Brain pericyte (primary cell): ENCODE data around the gene CCM2.
"Not testable (repeated sequence)": the region's sequence is repeated elsewhere in the genome, so short reads cannot be mapped to it uniquely, and the experiment has no call there.

Experiments
- DNase-seq: peaks from one replicate; pipeline ENCODE4 v3.0.0-alpha.2; 2012; ENCODE audit warnings: low read depth, low spot score

CCM2 gene

DNA sequence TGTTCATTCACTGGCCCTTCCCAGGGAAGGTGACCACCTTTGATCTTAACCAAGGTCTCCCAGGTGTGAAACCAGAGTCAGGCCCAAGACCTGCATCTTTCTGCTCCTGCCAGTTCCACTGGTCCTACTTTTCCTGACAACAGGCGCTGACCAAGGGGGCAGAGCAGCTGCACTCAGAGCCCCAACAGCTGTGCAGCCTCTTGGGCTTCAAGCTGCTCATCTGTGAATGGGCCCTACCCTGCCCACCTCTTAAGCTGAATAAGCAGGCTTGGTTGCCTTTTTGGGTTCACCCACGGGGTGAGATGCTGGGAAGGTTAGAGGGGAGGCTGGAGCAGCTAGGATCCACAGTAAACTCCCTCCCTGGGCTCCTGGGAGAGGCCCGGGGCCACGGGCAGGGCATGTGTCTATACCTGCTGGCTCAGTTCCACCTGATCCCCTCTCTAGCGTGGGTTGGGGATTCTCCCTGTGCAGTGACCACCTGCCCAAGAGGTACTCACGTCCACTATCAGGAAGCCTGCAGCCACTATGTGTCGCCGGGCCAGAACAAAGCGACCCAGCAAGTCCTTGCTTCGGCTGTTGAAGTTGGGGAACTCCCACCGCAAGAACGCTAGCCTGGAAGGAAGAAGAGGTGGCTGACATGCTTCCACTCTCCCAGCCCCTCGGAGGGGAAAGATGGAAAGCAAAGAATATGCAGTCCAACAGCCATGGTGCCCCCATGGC is 100.9 kb downstream of the CCM2 start:
- DNase-seq, result no peak

DNA sequence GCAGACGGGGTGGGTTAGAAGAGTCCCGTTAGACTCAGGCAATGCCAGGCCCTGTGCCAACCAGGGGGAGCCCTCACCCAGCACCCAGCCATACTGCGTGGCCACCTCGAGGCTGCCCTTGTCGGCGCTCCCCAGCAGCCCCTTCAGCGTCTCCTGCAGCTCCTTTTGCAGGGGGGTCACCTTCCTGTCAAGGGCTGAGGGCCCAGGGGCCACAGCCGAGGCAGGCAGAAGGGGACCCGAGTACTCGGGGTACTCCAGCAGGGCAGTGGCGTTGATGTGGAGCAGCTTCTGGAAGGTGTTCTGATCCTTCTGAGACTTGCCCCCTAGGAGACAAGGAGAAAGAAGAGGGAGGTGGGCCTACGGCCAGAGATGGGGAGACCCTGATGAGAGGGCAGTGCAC is 101.7 kb downstream of the CCM2 start:
- DNase-seq, result no peak

DNA sequence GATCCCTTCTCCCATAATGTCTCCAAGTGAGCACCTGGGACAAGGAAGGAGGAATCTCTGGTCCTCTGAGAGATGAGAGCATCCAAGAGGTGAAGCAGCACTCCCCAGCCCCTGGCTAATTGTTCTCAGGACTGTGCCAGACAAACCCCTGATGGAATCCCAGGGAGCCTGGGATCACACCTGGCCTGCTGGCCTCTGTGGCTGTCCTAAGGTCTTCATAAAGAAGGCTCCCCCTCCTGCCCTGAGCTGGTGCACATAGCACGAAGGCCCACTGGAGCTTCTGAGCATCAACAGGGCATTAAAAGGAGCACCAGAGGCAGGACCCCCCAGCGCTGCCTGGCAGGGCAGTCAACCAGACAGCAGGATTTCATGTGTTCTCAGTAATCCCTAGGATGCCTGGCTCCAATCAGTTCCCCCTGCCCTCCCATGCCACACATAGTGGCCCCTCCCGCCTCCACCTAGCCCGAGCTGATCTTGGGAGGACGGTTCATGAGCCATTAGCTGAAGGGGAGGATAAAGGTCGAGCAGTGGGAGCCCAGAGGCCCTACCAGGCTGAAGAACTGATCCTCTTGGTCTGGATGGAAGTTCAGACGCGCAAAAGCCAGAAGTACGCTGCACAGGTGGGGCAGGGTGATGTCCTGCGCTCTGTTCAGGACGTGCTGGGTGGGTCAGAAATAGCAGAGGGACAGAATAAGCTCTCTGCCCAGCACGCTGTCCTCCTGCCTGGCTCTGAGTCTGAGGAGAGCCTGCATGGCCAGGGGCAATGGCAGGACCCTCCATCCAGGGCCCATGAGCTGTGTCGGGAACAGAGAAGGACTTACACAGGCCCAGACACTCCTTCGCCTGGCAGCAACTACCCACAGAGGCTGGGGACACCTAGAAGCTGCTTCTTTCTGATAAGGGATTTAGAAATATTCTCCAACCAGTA is 103.0 kb downstream of the CCM2 start:
- DNase-seq, result no peak

DNA sequence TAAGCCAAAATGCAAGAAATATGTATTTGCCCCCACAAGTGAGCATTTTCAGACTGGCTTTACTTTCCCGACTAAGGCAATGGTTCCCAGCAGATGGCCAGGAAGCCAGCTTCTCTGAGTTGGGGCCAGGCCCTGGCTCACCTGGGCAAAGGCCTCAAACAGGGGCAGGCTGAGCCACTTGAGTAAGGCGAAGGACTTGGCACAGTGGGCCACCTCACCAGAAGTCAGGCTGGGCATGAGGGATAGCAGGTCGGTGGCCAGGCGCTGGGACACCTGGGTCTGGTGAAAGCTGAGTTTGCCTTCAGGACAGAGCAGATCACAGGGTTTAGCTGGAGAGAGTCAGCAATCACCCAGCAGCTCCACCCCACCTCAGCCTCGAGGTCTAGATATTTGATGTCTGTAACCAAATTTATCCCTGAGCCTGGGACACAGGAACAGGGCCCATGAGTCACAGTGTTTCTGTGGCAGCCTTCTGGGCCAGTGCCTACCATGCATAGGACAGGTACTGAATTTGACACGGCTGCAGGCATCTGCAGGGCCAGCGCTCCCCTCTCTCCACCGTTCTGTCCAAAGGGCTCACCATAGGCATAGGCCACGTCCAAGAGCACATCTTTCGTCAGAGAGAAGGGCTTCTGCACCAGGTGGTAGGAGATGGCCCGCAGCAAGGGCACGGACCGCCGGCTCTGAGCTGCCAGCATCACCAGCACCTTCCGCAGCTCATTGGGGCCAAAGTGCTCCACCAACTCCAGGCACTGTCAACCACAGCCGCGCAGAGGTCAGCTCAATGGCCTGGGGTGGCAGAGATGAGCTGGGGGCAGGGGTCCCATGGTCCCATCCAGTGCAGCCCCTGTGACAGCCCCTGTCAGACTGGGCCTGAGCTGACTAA is 104.2 kb downstream of the CCM2 start:
- DNase-seq, result no peak

DNA sequence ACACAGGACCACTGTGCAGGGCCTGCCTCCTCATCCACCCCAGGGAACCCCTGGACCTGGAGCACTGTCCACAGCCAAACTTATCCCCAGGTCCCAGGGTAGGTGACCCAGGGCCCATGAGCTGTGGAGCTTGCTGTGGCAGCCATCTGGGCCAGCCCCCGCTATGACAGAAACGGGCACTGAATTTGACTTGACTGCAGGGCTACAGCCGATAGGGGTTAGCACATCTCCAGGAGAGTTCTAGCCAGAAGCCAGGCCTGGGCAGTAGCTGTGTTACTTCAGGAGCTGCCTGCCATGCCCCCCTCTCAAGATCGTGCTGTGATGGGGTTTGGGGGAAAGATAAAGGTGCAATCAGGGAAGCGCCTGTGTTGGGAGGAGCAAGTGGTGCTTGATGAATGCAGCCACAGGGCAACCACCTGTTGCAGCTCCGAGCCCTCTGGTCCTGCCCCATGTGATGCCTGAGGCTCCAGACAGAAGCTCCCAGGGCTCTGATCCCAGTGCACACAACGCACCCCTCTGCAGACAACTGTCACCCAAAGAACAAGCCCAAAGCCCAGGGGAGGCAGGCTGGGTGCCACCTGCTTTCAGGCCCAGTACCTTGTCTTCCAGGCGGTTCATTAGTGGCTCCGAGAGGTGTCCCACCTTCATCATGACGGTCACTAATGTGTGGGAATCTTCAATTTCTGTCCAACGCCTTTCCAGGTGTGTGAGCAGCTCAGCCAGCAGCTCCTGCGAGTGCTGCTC is 105.0 kb downstream of the CCM2 start:
- DNase-seq, result no peak

DNA sequence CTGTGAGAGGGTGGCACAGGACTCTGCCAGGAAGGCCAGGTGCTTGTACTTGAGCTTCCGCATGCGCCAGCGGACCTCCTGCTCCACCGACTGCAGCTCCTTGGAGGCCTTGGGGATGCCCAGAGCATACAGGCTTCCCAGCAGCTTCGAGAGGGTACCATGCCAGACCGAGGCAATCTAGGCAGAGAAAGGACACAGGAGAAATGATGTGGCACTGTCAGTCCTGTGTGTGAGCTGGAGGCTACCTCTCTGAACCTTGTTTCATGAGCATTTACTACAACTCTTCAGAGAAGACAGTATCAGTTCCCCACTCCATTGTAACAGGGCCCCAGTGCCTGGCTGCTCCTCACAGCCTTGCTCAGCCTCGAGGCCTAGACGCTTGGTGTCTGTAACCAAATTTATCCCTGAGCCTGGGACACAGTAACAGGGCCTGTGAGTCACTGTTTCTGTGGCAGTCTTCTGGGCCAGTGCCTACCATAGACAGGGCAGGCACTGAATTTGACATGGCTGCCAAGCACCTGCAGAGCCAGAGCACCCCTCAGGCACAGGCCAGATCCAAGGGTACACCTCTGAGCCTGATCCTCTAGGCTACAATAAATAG is 105.7 kb downstream of the CCM2 start:
- DNase-seq, result no peak

DNA sequence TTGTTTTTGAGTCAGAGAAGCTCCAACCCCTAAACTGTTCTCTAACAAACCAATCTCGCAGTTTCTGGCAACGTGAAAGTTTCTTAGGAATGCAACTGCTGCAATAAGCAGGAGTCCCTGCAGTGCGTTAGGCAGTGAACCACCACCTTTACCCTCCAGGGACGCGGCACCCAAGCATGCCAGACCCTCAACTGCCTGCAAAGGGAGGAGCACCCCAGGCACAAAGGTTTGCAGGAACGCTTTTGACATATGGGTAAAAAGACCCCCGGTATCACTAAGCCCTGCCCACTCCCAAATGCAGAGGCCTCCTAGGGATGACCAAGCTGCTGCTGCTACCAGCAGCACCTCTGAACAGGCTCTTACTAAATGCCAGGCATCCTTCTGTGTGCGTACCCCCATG is 106.8 kb downstream of the CCM2 start:
- DNase-seq, result no peak

DNA sequence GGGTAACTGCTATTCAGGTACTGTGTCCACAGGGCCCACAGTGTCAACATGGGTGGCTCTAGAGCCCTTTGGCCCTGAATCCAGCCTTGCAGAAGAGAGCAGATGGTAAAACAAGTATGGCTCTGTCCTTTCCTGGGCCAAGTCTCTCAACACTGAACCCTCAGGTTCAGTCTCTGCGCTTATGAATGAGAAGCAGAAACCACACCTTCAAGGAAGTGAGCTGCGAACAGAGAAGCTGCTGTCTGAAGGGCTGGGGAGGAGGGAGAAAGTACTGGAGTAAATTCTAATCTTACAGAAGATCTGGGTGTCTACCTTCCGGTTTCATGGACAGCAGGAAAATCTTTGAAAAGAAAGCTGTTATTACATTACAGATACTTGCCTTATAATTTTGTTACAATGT is 107.4 kb downstream of the CCM2 start:
- DNase-seq, result no peak

DNA sequence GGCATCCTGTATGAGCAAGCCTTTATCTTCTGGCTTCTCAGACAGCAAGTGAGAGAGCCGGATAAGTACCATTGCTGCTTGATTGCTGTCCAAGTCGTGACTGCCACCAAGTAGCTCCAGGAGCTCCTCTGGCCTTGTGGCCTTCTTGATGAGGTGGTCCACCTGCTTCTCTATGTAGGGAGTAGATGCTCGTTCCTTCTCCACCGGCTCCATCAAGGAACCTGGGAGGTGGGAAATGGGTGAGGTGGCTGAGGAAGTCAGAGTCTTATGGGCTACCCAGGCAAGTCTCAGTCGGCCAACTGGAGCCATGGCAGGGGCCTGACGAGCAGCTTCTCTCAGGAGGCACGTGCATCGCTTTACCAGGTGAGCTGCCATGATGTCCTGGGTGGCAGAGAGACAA is 108.9 kb downstream of the CCM2 start:
- DNase-seq, result no peak

DNA sequence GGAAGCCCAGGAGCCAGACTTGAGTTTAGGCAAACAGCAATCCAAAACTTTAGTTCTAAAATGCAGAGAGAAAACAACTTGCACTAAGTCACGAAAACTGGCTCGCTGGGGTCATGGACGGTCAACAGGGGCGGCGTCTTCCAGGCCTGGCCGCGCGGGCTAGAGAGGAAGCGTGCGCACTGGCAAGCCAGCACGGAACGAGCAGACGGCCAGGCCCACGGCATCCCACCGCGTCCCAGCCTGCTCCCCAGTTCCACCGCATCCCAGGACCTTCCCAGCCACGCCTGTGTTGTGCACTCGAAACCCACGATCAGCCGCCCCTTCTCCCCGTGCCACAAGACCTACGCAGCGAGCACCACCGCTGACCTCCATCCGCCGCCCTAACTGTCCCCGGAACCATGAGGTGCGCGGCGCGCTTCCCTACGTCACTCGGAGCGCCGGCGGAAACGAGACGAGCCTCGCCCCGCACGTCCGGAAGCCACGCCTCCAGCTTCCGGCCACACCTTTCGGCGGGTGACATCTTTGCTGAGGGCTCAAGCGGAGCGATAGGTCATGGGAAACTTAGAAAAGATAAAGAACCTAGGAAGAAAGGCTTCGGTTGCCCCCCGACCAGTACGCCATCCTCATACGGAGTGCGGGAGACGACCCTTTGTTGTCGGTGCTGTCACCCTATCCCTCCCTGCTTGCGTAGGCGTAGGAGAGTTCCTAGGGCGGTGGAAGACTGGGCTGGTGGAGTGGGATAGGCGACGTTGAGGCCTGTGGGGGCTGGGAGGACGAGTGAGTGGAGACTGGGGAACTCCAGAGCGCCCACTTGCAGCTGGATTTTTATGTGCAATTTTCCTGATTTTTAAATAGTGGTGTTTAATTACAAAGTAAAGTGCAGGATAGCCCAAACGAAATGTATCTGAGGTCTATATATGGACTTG is 111.6 kb downstream of the CCM2 start, which contains the start of gene TBRG4:
TSS of gene TBRG4 (minus strand) at position 400 of the 926 bp plus-strand sequence. CDS start 2,460 bp downstream, outside the sequence.
- DNase-seq, result peak; percentile 83

DNA sequence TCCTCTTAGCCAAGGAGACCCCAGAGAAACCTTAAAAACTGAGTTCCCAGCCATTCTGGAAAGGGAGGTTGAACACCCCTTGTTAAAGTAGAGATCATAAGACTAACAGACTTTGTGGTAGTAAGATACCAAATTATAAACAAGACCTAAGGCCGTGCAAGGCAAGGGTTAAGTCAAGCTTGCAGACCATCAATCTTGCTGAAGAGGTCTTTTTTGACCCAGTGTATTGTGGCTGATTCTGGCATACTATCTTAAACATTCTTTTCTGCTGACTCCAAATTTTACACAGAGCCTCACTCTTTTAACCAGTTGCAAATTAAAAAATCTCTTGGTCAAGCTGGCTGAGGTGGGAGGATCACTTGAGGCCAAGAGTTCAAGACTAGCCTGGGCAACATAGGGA is 112.6 kb downstream of the CCM2 start:
- no peak for DNase-seq

DNA sequence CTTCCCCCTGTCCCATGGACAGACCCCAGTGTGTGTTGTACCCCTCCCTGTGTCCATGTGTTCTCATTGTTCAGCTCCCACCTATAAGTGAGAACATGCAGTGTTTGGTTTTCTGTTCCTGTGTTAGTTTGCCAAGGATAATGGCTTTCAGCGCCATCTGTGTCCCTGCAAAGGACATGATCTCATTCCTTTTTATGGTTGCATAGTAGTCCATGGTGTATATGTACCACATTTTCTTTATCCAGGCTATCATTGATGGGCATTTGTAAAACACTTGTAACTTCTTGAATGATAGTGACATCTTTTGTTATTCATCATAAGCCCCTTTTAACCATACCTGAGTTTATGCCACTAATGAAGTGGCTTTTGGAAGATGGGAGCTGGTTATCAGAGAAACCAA is 114.3 kb downstream of the CCM2 start:
- not testable (repeated sequence) for DNase-seq

DNA sequence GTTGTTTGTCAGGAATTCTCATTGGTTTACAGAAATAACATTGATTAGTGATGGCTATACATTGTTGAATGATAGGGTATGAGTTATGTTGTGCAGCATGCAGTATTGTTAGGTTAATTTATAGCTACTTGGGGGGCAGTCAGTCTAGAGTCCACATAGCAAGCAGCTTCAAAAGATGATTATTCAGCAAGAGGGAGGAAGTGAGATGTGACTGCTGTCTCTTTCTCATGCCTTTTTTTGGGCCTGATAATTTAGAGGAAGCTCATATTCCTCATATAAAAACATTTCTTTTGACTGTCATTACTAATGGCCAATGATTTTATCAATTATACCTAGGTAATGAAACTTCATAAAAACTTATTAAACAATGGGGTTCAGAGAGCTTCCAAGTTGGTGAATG is 114.9 kb downstream of the CCM2 start:
- DNase-seq, result no peak

DNA sequence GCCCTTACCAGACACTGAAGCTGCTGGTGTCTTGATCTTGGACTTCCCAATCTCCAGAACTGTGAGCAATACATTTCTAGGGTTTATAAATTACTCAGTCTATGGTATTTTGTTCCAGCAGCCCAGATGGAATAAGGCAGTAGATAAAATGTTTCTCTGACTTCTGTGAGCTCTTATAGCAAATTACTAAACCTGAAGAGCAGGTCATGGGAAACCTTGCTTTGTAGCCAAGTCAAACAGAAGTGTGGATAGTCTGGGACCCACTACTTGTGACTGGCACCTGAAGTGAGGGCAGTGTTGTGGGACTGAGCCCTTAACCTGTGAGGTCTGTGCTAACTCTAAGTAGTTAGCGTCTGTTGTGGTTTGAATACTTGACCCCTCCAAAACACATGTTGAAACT is 116.0 kb downstream of the CCM2 start:
- DNase-seq, result no peak

DNA sequence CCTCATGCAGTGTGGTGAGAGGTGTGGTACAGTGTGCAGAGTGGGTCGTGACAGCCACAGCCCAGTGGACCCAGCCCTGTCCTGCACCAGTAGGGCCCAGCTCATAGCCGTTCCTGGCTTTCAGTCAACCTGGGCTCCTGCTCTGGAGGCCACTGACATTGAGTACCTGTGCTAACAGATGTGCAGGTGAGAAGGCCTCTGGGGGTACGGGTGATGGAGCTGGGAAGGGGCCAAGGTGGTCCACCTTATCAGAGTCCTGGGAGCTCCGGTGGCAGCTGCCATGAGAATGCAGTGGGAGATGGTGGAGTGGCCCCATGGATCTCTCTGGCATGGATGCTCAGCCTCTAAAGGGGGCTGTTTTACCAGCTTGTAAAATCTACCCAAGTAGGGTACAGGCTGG is 117.6 kb downstream of the CCM2 start:
- DNase-seq, result no peak

DNA sequence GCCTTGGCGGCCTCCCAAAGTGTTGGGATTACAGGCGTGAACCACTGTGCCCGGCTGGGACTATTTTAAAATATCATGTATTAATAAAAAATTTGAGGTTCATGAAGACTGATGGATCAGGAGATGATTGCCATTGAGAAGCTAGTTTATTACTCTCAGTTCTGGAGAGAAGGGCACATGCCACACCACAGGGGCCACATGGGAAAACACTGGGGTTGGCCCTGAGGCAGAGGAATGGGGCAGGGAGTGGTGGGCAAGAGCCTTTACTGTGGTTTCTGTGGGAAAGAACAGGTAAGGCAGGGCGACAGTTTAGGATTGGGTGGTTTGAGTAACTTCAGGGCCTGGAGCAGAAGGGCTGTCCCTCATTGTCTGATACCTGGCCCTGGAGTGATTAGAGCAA is 118.3 kb downstream of the CCM2 start:
- DNase-seq, result no peak

DNA sequence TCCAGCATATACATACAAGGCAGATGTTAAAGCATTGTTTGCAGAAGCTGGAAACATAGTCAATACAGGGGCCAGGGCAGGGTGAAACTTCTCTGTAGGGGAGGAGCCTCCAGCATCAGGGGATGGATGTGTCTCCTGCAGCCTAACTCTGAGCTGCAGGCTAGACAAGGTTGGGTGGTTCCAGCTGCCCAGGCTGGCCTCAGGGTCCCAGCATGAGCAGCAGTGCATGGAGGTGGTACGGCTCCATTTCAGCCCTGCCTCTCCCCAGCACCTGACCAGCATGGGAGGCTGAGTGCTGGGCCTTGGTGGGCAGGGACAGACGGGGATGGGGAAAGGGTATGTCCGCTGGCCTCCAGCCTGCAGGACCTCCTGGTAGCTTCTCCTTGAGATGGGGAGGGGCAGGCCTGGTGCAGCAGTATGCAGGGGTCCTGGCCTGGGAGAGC is 118.9 kb downstream of the CCM2 start:
- DNase-seq, result no peak

DNA sequence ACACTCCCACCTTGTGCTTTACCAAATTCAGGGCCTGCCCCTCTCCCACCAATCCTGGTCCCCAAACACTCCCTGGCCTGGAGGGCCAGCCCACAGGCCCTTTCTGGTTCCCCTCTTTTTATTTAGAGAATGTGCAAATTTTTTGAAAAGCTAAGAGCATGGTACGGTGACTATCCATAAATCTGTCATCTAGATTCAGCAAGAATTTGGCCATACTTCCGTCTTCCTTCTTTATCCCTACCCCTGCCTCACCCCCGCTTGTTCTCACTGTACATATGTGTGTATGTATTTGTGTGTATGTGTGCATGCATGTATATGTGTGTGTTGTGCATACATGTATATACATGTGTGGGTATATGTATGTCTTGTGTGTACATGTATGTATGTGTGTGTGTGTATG is 119.5 kb downstream of the CCM2 start:
- no peak for DNase-seq

DNA sequence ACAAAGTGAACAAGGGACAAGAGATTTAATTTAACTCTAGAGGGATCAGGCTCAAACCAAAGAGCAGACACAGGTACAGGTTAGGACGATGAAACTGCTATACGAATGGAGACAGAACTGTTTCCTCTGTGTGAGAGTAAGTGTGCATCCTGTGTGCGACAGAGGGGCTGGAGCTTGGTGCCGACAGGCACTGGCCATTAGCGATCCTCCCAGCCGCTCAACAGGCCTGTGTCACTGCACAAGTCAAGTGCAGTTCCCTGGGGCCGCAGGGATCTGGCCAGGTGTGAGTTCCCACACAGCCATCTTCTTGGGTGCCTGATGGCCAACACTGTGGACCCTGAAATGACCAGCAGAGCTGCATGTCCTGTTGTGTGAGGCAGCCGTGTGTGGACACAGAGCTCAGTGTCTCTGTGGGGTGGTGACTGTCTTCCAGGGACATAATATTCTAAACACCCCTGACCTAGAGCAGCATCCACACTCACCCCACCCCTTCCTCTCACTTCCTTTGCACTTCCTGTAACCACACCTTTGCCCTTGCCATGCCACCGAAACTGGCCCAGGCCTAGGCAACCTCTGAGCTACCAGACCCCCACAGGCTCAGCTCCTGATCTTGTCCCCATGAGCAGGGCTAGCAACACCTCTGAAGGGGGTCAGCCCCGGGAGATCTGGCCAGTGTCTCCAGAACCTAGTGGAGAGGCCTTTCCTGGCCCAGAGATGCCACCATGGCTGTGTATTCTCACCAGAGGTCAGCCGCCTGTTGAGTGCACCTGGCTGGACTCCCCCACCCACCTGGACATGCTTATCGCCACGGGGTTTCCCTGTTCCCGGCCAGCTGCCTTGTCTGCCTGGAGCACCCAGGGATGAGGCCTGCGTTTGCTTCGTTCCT is 123.2 kb downstream of the CCM2 start:
- no peak for DNase-seq
